HEK293T (cell line): ENCODE results near the gene SP8.
A peak's percentile ranks its signal among the peaks of the same experiment; 100 is the strongest.

ENCODE experiments used
- CTCF ChIA-PET: fragments of 350-600 bp; formaldehyde crosslinking; extraction: SDS; loops from one replicate; lab custom pipeline; 2021; ENCODE audit warnings: antibody characterized with exemption, inconsistent platforms; lab: Yijun Ruan, JAX
- POLR2A ChIA-PET: fragments of 350-600 bp; formaldehyde crosslinking; extraction: SDS; loops from one replicate; lab custom pipeline; 2020; ENCODE audit warnings: antibody characterized with exemption, inconsistent platforms; lab: Yijun Ruan, JAX
- DNase-seq: peaks from one replicate; pipeline ENCODE4 v3.0.0; 2012; ENCODE audit warnings: mixed read lengths; ENCODE audit errors: extremely low spot score
- ARNT ChIP-seq: fragments of 450-650 bp; IDR thresholded peaks from 2 replicates; pipeline ENCODE4 v1.6.1; 2017; ENCODE audit warnings: mild to moderate bottlenecking
- BHLHE40 ChIP-seq: fragments of 450-650 bp; IDR thresholded peaks from 2 replicates; pipeline ENCODE4 v1.6.1; 2016; ENCODE audit warnings: mild to moderate bottlenecking, moderate library complexity, borderline replicate concordance
- CTBP1 ChIP-seq: fragments of 450-650 bp; IDR thresholded peaks from 2 replicates; pipeline ENCODE4 v1.6.1; 2016; ENCODE audit warnings: borderline replicate concordance
- ELF4 ChIP-seq: fragments of 450-650 bp; IDR thresholded peaks from 2 replicates; pipeline ENCODE4 v1.6.1; 2017; ENCODE audit warnings: antibody characterized with exemption
- FOXA1 ChIP-seq: fragments of 450-650 bp; IDR thresholded peaks from 2 replicates; pipeline ENCODE4 v1.6.1; 2016; ENCODE audit warnings: mild to moderate bottlenecking
- FOXK2 ChIP-seq: fragments of 450-650 bp; IDR thresholded peaks from 2 replicates; pipeline ENCODE4 v1.6.1; 2016; ENCODE audit warnings: mild to moderate bottlenecking
- FOXM1 ChIP-seq: fragments of 450-650 bp; IDR thresholded peaks from 2 replicates; pipeline ENCODE4 v1.6.1; 2017; ENCODE audit warnings: mild to moderate bottlenecking, borderline replicate concordance
- HDGF ChIP-seq: fragments of 450-650 bp; IDR thresholded peaks from 2 replicates; pipeline ENCODE4 v1.6.1; 2017; ENCODE audit warnings: antibody characterized with exemption, borderline replicate concordance
- L3MBTL2 ChIP-seq: fragments of 450-650 bp; conservative IDR thresholded peaks from 2 replicates; pipeline ENCODE4 v1.6.1; 2016; ENCODE audit warnings: mild to moderate bottlenecking
- LEF1 ChIP-seq: fragments of 450-650 bp; IDR thresholded peaks from 2 replicates; pipeline ENCODE4 v1.6.1; 2017; ENCODE audit warnings: mild to moderate bottlenecking, borderline replicate concordance
- NFRKB ChIP-seq: fragments of 450-650 bp; IDR thresholded peaks from 2 replicates; pipeline ENCODE4 v1.6.1; 2016; ENCODE audit warnings: mild to moderate bottlenecking, moderate library complexity
- PKNOX1 ChIP-seq: fragments of 450-650 bp; IDR thresholded peaks from 2 replicates; pipeline ENCODE4 v1.6.1; 2016
- SP1 ChIP-seq: fragments of 450-650 bp; IDR thresholded peaks from 2 replicates; pipeline ENCODE4 v1.6.1; 2017
- SUZ12 ChIP-seq: fragments of 450-650 bp; IDR thresholded peaks from 2 replicates; pipeline ENCODE4 v1.6.1; 2016; ENCODE audit warnings: mild to moderate bottlenecking
- TARDBP ChIP-seq: fragments of 450-650 bp; IDR thresholded peaks from 2 replicates; pipeline ENCODE4 v1.6.1; 2016
- ZNF384 ChIP-seq: fragments of 450-650 bp; IDR thresholded peaks from 2 replicates; pipeline ENCODE4 v1.6.1; 2016

Gene SP8

GRCh38 chr7:20797042-20797461 lies 10.4 kb upstream of the SP8 start:
- CTCF ChIA-PET: interaction anchor here (1.0 to 1.4 kb wide), 2 partner anchors 38 to 457 kb away, joined by 3 to 4 read pairs; no protein-coding TSS in a partner anchor
- DNase-seq: no peak
- TF ChIP-seq ARNT: no peak
- peak; percentile 35 for TF ChIP-seq L3MBTL2
- POLR2A ChIA-PET: interaction anchor here (0.7 to 2.7 kb wide), 5 partner anchors 8 to 232 kb away, joined by 3 to 16 read pairs (median 4); partner anchors contain the start of gene SP8

- CTCF ChIA-PET: no interaction called here
- DNase-seq: no peak
- POLR2A ChIA-PET: interaction anchor here (2.7 kb wide), 1 partner anchor 9 kb away, joined by 16 read pairs; the partner anchor contains the start of gene SP8
- no peak for TF ChIP-seq SUZ12
Measured at GRCh38 chr7:20796500-20796899, 9.8 kb upstream of the SP8 start.

- CTCF ChIA-PET: no interaction called here
Measured at GRCh38 chr7:20795881-20796280, 9.2 kb upstream of the SP8 start.

DNA sequence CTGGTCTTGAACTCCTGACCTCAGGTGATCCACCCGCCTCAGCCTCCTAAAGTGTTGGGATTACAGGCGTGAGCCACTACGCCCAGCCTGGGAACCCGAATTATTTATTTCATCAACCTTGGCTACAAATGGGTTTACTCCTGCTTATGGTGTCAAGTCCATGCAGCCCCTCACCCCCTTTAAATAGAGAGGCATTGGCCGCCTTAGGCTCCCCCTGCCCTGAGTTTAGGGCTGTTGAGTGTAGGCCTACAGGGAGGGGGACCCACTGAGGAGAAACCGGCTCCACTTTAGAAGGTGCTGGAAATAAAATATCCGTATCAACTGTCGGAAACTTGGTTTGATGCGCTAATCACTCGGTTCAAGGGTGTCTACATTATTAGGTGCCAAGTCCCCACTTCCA lies 8.7 kb upstream of the SP8 start:
- CTCF ChIA-PET: no interaction called here
- POLR2A ChIA-PET: no interaction called here
- TF ChIP-seq TARDBP (no peak), ARNT (no peak), FOXA1 (no peak), FOXM1 (no peak), SP1 (no peak), PKNOX1 (no peak), NFRKB (no peak), BHLHE40 (no peak), CTBP1 (no peak), ZNF384 (no peak), L3MBTL2 (no peak)
- DNase-seq: no peak

More at GRCh38 chr7:20795881-20796280, 9.2 kb upstream of the SP8 start:
- POLR2A ChIA-PET: interaction anchor here (2.7 kb wide), 1 partner anchor 9 kb away, joined by 16 read pairs; the partner anchor contains the start of gene SP8
- DNase-seq: no peak
- TF ChIP-seq FOXK2 (no peak), FOXM1 (no peak), ELF4 (no peak), BHLHE40 (no peak), SP1 (no peak), ARNT (no peak), CTBP1 (no peak), LEF1 (no peak), FOXA1 (no peak), PKNOX1 (no peak), HDGF (no peak), ZNF384 (no peak)

GRCh38 chr7:20794676-20795075 lies 8.0 kb upstream of the SP8 start:
- ChIA-PET POLR2A (no interaction called here), CTCF (no interaction called here)
- TF ChIP-seq CTBP1: no peak
- TF ChIP-seq HDGF: no peak
- TF ChIP-seq ARNT: no peak
- no peak for TF ChIP-seq FOXK2
- no peak for TF ChIP-seq FOXM1
- TF ChIP-seq FOXA1: no peak
- TF ChIP-seq ZNF384: no peak
- no peak for DNase-seq

GRCh38 chr7:20793694-20794394 lies 7.2 kb upstream of the SP8 start:
- DNase-seq: no peak
- TF ChIP-seq BHLHE40 (no peak), NFRKB (no peak)
- ChIA-PET CTCF (interaction anchor here (0.6 kb wide), 1 partner anchor 229 kb away, joined by 5 read pairs; no protein-coding TSS in a partner anchor), POLR2A (no interaction called here)

DNA sequence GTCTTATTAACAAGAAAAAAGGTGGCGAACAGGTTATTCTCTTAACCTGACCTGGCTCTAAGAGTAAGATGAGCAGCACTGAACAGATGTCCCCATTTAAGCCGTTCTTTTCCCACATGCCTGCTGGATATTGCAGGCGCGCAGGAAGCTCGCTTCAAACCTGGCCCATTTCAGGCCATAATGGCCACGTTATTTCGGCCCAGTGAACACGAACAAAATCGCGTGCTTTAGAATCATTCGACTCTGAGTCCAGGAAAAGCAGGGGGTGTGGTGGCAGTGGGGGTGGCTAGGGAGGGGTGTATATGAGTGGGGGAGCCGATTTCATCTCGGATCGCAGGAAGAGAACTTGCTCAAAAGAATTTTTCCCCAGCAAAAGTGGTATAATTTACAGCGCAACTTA lies 6.6 kb upstream of the SP8 start:
- CTCF ChIA-PET: interaction anchor here (0.6 kb wide), 1 partner anchor 230 kb away, joined by 5 read pairs; no protein-coding TSS in a partner anchor

More for the DNA sequence above, 6.6 kb upstream of the SP8 start:
- TF ChIP-seq FOXK2 (no peak), TARDBP (no peak), SP1 (no peak), CTBP1 (no peak), PKNOX1 (no peak), FOXA1 (no peak), NFRKB (no peak), BHLHE40 (no peak)
- POLR2A ChIA-PET: no interaction called here
- no peak for DNase-seq
